Activated CD8-positive, alpha-beta memory T cell treated with anti-CD3 and anti-CD28 coated beads, Interleukin-2, amount 50 U/mL, for 48 hours (primary cell): ENCODE data around the gene CA5B.
A peak's percentile ranks its signal among the peaks of the same experiment; 100 is the strongest.
"Not testable (repeated sequence)": the region's sequence is repeated elsewhere in the genome, so short reads cannot be mapped to it uniquely, and the experiment has no call there.

Experiments
- DNase-seq: peaks from one replicate; pipeline ENCODE4 v3.0.0-alpha.2; 2020

Gene CA5B

GRCh38 chrX:15815779-15816437 lies 77.8 kb downstream of the CA5B start:
- DNase-seq, result no peak

- DNase-seq, result no peak
Observed at GRCh38 chrX:15816438-15816809, 78.4 kb downstream of the CA5B start.

DNA sequence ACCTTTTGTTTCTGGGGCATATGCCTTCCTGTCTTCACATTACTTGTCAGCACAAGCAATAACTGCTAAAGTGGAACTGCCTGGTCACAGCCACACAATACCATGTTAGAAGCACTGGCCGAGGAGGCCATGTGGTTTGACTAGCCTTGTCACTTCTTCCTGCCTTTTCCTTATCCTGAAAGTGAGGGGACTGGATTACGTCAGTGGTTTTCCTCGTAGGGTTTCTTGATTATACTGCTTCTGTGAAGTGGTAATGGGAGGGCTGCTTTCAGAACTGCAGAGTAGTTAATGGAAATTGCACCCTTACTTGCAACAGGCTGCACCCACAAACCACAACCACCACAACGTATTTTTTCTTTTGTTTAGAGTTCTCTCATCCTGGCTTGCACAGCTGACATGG lies 78.8 kb downstream of the CA5B start:
- peak; percentile 54 for DNase-seq

DNA sequence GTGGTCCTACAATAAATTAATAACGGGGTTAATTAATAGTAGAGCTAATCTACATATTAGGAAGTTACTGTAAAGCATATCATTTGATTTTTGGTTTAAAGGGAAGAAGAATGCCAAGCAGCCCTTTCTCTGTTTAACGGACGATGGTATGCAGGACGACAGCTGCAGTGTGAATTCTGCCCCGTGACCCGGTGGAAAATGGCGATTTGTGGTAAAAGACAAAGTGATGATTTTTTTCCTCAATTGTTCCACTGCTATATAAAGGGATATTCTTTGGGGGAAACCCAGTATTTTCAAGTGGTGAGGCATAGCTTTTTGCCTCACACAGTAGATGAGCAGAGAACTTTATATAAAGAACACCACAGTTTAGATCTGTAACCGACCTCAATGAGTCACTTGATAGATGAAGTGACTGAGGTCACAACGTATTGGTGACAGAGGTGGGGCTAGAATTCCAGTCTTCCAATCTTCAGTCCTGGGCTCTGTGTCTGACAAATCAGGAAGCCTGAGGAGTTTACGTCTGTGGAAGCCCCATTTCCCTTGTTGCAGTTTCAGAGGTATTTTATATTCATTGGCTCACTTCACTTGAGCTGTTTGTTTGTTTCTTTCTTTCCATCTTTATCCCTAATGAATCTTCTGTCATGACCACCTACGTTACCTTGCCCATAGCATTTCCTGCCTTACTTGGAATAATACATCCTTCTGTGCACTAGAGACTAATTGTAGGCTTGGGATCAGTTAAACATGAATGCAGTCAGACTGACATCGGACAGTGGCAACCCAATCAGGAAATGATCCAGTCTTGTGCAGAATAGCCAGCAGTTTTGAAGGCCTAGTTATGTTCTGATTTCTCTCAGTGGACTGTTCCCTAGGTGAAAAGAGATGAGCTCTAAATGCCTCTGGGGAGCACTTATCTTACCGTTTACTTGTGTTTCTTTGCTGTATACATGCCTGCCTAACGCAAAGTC lies 82.3 kb downstream of the CA5B start:
- DNase-seq, result no peak

DNA sequence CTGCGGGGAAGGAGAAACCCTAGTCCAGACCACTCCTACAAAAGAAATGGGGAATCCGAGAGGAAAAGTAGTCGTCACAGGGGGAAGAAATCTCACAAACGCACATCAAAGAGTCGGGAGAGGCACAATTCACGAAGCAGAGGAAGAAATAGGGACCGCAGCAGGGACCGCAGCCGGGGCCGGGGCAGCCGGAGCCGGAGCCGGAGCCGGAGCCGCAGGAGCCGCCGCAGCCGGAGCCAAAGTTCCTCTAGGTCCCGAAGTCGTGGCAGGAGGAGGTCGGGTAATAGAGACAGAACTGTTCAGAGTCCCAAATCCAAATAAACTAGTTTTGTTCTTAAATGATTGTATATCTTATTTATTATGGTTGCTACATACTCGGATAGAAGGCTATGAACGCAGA lies 84.9 kb downstream of the CA5B start:
- no peak for DNase-seq

DNA sequence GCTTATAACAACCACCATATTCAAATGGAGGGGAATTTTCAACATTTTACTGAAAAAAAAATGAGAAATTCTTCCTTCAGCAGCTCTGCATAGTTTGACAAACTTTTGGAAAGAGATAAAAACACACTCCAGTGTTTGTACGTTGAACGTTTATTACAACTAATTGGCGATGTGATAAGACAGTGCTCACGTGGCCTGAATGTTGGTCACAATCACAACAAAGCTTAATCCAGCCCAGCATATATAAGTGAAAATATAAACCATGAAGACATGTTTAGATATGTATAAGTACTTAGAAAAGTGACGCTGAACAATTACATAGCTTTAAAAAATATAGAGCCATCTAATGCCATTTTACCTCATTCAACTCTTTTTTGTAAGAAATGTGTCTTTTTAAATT lies 87.9 kb downstream of the CA5B start:
- no peak for DNase-seq

DNA sequence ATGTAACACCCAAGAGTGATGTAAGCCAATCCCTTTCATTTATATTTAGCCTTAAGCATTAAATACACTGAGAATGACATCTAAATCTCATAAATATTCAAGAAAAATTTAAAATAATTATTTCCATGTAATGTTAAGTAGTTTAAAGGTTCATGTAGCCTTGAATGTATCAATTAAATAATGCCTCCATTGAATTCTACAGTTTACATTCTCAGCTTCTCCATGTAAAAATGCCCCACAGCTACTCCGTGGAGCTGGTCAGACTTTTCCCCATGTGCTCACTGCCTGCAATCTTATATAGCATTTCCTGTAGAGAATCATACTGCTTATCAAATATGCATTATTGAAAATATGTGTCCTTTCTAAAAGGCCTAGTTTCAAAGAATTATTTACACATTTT lies 91.1 kb downstream of the CA5B start:
- no peak for DNase-seq

- DNase-seq, result not testable (repeated sequence)
Observed at GRCh38 chrX:15831347-15831746, 93.3 kb downstream of the CA5B start.

DNA sequence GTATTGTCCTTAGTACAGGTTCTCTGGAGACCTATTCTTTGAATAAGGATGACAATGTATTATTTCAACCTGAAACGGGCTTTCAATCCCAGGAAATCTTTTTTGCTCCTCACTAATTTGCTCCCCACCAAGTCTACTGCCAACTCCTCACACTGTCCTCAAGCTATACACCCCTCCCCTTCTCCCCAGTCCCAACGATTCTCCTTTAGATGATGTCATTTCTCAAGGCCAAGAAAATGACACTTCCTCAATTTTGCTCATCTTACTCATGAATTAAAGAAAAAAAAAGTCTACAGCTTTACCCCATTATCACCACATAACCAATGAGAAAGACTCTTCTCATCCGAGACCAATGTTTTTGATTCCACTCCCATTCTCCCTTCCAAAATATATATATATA lies 96.0 kb downstream of the CA5B start:
- no peak for DNase-seq

DNA sequence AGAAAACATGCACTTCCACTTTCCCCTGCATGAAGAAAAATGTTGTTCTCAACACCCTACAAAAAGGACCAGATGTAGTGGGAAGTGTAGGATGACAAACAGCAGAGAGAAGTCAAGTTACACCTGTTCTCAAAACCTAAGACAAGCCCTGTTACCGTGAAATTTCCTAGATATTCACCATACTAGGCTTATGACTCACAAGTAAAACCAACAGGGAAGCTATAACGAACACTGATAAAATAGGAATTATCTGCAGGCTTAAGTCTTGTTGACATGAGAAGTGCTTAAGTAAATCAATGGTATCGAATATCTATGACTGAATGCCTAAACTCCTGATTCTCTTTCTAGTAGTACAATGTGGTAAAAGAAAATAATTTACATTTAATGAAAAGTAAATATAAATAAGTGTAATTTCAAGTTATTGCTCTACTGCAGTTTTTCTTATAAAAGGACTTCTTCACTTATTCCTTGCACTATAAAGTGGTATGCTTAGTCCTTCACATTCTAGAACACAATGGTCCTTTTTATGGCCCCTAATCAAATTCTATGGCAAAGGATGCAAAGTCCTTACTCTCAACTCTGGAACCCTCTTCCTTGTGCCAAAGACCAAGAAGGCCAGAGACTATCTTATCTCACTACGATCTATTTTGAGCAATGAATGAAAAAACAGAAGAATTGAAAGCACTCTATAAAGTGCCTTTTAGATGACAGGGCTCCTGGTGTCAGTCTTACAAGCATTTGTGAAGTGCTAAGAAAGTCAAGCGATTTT lies 96.9 kb downstream of the CA5B start:
- DNase-seq, result no peak
